Activated CD8-positive, alpha-beta memory T cell treated with anti-CD3 and anti-CD28 coated beads for 48 hours (primary cell): ENCODE data around the gene BTG1.

ENCODE experiments used
- DNase-seq, 3 experiments: peaks; one replicate each; pipeline ENCODE4 v3.0.0-alpha.2; 2020; ENCODE audit warnings: low read depth in 2 of 3, low spot score in 2 of 3

Gene BTG1

DNA sequence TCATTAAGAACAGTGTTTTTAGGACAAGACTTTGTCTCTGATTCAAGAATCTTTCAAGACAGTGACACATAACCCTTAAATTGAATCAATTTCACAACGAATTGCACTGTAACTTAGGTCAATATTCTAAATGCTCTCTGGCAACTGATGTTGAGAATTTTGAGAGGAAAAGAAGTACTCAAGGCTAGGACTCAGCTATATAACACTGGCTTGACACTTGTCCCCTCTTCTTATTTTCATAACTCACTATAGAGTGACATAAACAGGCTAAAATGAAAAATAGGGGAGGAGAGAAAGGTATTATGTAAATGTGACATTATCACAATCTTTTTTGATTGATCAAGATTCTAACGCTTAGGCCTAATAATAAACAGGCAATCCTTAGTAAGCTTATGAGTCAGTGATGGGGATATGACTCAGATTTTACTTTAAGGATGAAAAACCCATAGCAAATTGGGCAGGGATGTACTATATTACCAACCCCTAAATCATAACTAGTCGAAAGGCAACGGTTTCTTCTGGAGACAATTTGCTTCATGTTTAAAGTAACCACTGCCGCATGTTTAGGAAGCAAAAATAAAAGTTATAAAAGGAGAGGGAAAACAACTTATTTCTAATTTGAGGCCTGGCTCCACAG lies 10.9 kb downstream of the BTG1 start:
- no peak for DNase-seq

- no peak for DNase-seq
Observed at GRCh38 chr12:92133795-92134637, 11.6 kb downstream of the BTG1 start.

- no peak for DNase-seq
Observed at GRCh38 chr12:92133171-92133570, 12.5 kb downstream of the BTG1 start.

DNA sequence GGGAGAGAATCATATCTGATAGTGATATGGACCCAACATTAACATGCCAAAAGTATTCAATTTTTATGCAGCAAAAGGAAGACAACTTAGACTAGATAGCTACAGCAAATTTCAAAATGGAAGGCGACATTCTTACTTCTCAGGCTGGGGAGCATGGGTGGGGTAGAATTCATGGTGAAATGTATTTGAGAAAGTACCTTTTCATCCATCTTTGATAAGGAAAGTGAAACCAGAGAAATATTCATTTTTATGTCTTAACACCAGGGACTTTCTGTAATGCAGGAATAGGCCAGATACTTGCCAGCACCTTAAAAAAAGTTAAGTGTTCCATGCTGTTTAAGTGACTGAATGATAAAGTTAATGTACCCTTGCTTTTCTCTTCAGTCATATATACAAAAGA lies 13.4 kb downstream of the BTG1 start:
- DNase-seq = no peak

DNA sequence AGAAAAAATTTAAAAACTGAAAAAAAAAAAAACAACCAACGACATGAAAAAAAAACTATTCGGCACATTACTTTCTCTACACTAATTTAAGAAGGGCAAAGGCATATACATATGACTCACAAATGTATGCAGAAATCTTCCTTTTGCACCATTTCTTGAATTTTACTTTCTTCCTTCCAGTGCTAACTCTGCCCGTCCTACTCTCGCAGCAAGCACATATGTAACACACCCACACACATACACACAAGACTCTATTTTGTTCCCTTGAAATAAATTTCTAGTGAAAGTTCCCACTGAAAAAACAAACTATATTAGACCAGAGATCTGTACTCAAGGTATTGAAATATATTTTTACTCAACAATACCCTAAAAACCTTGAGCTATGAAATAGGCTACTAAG lies 14.6 kb downstream of the BTG1 start:
- DNase-seq = no peak

DNA sequence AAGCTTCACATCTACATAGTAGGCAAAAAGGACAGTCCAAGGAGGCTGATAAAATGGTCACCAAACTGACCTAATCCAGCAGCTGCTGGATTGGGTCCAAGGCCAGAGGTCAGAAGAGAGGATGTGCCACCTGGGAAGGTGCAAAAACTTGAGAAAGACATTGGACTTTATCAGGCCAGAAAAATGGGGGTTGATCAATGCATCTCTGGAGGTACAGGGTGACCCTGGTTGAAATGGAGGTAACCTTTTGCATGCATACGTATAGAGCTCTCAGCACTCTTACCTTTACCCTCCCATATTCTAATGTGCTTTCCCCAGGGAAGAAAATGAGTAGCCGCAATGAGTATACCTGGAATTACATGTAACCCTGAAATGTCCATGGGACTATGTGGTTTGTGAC lies 16.0 kb downstream of the BTG1 start:
- no peak for DNase-seq

- no peak for DNase-seq
Observed at GRCh38 chr12:92128612-92129011, 17.0 kb downstream of the BTG1 start.

GRCh38 chr12:92124689-92125029 lies 21.0 kb downstream of the BTG1 start:
- no peak for DNase-seq

- no peak for DNase-seq
Observed at GRCh38 chr12:92123780-92124688, 21.6 kb downstream of the BTG1 start.

DNA sequence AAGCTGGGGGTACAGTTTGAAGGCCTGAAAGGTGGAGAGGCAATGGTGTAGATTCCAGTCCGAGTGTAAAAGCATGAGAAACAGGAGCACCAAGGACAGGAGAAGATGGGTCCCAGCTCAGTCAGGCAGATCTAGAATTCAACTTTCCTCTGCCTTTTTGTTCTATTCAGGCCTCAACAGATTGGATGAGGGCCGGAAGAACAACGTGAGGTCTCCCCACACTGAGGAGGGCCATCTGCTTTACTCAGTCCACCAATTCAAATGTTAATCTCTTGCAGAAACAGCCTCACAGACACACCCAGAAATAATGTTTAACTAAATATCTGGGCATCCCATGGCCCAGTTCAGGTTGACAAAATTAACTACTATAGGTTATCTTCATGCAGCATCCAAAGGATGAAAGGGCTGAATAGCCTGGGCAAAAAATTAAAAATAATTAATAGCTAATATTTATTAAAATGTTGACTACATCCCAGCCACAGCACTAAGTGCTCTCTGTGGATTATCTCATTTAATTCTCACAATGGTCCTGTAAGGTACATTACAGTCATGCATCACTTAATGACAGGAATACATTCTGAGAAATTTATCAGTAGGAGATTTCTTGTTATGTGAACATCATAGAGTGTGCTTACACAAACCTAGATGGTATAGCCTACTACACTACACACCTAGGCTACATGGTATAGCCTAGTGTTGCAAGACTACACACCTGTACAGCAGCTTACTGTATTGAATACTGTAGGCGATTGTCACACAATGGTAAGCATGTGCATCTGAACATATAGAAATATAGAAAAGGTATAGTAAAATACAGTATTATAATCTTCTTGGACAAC lies 22.5 kb downstream of the BTG1 start:
- no peak for DNase-seq

GRCh38 chr12:92121826-92122225 lies 23.8 kb downstream of the BTG1 start:
- DNase-seq = no peak

DNA sequence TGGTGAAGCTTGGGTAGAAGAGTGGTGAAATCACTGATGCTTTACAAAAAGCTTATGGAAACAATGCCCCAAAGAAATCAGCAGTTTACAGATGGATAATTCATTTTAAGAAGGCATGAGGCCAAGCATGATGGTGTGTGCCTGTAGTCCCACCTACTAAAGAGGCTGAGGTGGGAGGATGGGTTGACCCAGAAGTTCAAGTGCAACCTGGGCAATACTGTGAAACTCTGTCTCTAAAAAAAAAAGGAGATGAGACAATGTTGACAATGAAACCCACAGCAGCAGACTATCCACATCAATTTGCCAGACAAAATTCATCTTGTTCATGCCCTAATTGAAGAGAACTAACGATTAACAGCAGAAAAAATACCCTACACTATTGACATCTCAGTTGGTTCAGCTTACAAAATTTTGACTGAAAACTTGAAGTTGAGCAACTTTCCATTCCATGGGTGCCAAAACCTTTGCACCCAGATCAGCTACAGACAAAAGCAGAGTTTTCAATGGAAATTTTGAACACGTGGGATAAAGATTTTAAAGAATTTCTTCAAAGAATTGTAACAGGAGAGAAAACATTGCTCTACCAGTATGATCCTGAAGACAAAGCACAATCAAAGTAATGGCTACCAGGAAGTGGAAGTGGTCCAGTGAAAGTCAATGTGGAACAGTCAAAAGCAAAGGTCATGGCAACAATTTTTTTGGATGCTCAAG lies 26.7 kb downstream of the BTG1 start:
- DNase-seq = no peak

DNA sequence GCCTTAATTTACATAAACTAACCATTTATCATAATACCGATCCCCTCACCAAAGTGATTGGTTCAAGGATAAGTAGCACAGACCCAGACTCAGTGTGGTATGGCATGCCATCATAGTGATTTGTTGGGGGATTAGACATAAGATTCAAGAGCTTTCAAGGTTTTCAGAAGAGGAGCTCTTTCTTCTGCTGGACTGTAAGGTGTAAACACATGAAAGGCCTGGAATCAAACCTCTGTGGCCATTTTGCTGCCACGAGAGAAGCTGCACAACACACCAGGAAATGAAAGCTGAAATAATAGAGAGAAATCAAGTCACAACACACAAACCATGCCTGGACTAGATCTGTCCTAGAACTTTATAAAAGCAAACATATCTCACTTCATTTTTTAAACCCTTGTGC lies 30.8 kb downstream of the BTG1 start:
- DNase-seq = no peak

DNA sequence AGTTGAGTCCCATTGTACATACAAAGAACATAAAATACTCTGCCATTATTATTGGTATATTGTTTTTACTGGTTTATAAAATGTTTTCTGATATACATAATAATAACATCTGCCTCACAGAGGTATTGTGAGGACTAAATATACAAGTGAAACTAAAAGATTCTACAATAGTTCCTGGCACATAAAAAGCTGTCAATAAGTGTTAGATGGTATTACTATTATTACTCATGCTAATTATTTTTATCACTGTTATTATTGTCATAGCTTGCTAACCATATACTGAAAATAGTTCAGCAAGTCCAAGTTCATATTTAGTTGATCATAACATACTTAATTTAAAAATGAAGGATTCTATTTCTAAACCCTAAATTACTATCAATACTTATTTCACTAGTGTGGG lies 34.4 kb downstream of the BTG1 start:
- no peak for DNase-seq

DNA sequence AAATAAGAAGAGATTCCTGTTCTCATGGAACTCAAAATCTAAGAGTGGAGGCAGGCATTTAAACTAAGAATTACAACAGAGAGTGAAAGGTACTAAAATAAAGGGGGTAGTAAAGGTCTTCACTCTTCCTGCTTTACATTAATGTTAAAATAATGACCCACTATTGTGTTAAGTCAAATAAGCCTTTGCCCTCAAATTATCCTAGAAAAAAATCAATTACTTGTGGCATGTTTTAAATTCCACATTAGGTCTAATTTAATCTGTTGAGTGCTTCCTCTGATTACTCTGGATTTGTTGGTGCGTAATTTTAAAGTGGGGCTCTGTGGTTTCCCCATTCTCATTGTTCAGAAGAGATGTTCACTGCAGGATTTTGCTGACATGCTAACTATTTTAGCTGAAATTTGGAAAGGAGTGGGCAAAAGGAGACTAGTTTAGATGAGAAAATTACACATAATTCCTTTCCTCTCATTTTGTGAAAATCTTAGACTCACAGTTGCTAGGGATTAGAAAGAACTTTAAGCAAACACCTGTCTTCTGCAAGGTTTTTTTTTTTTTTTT lies 35.5 kb downstream of the BTG1 start:
- no peak for DNase-seq

- no peak for DNase-seq
Observed at GRCh38 chr12:92109613-92110012, 36.0 kb downstream of the BTG1 start.

DNA sequence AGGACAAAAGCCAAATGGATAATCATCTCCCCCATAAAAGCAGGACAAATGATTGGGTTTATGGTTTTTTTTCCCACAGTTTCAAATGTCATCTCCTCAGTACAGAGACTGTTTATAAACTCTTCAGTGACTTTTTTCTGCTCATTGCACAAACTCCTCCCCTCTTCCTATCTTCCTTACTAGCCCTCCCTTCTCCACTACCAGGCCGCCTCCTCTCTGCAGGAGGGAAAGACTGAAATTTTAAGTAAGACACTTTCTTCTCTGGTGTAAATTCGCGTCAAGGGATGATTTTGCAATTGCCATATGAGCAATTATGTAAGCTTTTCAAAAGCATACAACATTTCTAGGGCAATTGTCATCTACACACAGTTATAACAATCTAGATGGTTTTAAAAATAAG lies 37.0 kb downstream of the BTG1 start:
- DNase-seq = no peak

- DNase-seq = no peak
Observed at GRCh38 chr12:92107621-92108131, 38.0 kb downstream of the BTG1 start.

DNA sequence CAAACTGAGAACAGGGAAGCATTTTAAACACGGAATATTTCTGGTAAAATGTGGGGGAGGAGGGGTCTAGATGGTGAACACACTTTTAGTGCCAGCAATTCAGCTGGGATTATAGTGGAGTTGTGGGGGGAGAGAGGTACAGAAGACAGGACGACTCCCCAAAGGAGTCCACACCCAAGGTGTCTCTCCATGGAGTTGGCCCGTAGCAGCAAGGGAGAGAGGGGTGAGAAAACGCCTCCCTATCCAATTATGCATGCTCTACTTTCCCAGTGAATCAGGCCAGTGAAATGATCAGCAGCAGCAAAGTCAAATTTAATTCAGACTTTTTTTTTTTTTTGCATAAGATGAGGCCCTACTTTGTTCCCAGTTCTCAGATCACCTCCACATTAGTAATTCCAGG lies 38.6 kb downstream of the BTG1 start:
- DNase-seq = no peak

- DNase-seq = no peak
Observed at GRCh38 chr12:92105676-92106075, 40.0 kb downstream of the BTG1 start.
